Mucosa of stomach (tissue), 1 donor: Measurements from ENCODE around the gene POLE2.

Experiments used
- H3K27me3 ChIP-seq: one replicate; pipeline ENCODE4 v1.7.0; 2013; ENCODE audit warnings: mild to moderate bottlenecking, low read length; ENCODE audit not compliant: control insufficient read depth, insufficient read depth
- H3K36me3 ChIP-seq: one replicate; pipeline ENCODE4 v1.7.0; 2013; ENCODE audit warnings: low read length; ENCODE audit not compliant: control insufficient read depth, insufficient read depth
- H3K4me1 ChIP-seq: one replicate; pipeline ENCODE4 v1.7.0; 2013; ENCODE audit warnings: mild to moderate bottlenecking, low read length; ENCODE audit not compliant: control insufficient read depth, insufficient read depth
- H3K4me3 ChIP-seq: one replicate; pipeline ENCODE4 v1.7.0; 2013; ENCODE audit warnings: low read length
- H3K9ac ChIP-seq: one replicate; pipeline ENCODE4 v1.7.0; 2013; ENCODE audit warnings: mild to moderate bottlenecking, low read length, moderate library complexity
- H3K9me3 ChIP-seq: one replicate; pipeline ENCODE4 v1.7.0; 2013; ENCODE audit warnings: mild to moderate bottlenecking, low read length, moderate library complexity; ENCODE audit not compliant: control insufficient read depth
- donor health status: Pancreatic carcinoma.

POLE2 gene

DNA sequence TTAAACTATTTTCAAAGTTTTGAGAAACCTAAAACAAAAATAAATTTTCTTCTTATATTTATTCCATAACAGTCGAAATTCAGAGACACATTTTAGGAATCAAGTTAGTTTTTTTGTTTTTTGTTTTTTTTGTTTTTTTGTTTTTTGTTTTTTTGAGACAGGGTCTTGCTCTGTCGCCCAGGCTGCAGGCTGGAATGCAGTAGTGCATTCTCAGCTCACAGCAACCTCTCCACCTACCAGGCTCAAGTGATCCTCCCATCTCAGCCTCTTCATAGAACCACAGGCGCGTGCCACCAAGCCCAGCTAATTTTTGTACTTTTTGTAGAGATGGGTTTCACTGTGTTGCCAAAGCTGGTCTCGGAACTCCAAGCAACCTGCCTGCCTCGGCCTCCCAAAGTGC is 34.5 kb downstream of the POLE2 start:
- Histone ChIP-seq H3K4me1 (peaks cover 10% of the 10 kb centered on the region), H3K9ac (no peak overlapping the region), H3K36me3 (no peaks in the 10 kb centered on the region), H3K27me3 (no peaks in the 10 kb centered on the region), H3K4me3 (no peak overlapping the region), H3K9me3 (no peaks in the 10 kb centered on the region)

DNA sequence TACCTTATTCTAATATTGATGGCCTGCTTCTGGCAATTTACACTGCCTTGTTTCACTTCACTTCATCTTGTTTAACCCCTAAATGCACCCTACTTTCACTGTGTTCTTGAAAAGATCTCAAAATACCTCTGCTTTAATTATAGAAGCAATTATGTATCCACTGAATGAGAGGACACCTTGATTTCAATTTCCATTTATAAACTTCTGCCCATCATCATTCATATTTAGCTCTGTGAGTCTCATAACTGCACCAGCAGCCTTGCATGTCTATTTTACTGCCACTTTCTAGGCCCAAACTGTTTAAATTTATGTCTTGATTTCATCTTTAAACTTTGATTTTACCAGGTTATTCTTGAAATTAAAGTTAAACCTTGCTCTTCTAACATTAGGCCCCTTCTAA is 45.9 kb downstream of the POLE2 start:
- Histone ChIP-seq H3K27me3 (no peaks in the 10 kb centered on the region), H3K9me3 (no peaks in the 10 kb centered on the region), H3K9ac (peak overlapping the region; percentile 61), H3K4me1 (peaks cover 34% of the 10 kb centered on the region), H3K36me3 (no peaks in the 10 kb centered on the region), H3K4me3 (no peak overlapping the region)

DNA sequence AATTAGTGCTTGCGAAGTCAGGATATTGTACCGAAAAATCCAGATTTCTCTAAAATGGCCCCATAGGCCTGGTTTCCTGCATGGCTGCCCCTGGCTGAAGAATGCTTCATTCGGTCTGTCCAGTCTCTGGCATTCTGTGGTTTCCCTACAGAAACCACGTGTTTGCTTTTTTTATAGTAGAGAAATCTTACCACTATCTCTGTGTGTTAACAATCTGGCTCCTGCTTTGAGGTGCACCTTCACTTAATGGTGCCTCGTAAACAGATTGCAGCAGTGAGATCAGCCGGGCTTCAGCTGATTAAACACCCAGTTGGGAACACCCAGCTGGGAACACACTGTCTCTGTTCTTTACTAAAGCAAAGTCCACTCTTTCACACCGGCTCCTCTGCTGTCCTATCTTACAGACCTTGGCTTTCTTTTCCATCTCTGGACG is 46.3 kb downstream of the POLE2 start:
- Histone ChIP-seq H3K4me3 (no peak overlapping the region), H3K36me3 (no peaks in the 10 kb centered on the region), H3K4me1 (peaks cover 38% of the 10 kb centered on the region), H3K9me3 (no peaks in the 10 kb centered on the region), H3K27me3 (no peaks in the 10 kb centered on the region), H3K9ac (peak overlapping the region; percentile 61)

DNA sequence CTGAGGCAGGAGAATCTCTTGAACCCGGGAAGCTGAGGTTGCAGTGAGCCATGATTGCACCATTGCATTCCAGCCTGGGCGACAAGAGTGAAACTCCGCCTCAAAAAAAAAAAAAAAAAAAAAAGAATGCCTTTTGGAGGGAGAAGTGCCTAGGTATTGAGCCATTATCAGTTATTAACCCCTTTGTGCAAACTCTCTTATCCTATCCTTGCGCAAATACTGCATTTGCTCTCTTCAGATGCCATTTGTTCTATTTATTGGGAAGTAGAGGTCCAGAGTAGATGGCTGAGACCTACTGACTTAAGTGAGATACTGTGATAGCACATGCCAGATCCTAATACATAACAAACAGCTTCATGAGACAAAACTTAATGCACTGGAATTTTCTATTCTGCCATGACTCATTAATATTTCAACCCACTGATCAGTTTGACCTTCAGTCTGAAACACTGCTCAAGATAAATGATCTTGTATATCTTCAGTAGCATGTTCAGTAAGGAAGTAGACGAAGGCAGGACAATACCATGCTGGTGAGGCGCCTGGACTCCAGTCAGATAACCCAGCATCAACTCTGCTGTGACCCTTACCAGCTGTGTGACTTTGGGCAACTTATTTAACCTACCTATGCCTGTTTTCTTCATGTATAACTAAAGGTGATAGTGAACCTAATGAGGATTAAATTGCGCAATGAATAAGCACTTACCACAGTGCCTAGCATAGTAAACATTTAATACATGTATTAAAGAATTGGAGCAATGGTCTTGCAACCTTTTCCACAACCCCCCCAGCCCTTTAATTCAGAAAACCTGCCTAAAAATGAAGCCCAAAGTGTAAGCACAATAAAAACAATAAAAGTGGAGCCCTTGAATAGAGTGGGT is 47.2 kb downstream of the POLE2 start:
- no peaks in the 10 kb centered on the region for H3K9me3 ChIP-seq
- H3K9ac ChIP-seq, result no peak overlapping the region
- H3K4me3 ChIP-seq, result no peak overlapping the region
- H3K36me3 ChIP-seq, result no peaks in the 10 kb centered on the region
- H3K4me1 ChIP-seq, result peaks cover 48% of the 10 kb centered on the region
- H3K27me3 ChIP-seq, result no peaks in the 10 kb centered on the region

DNA sequence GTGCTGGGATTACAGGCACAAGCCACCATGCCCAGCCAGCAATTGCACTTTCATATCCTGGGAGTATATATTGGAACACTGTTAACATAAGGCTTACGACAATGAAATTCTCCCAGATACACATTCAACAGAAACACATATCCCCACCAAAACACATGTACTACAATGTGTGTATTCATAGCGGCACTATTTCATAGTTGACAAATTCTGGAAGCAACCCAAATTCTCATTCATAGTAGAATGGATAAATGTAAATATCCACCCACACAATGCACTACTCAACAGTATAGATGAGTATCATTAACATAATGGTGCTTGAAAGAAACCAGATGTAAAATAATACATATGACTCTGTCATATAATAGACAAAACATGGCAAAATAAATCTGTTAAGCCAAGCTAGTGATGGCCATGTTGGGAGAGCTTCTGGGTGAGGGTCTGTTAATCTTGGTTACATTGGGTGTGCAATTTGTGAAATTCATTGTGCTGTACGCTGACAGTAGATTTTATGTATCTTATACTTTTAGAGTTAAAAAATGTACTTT is 50.4 kb downstream of the POLE2 start:
- no peak overlapping the region for H3K4me3 ChIP-seq
- H3K9ac ChIP-seq, result no peak overlapping the region
- H3K36me3 ChIP-seq, result no peaks in the 10 kb centered on the region
- H3K4me1 ChIP-seq, result peaks cover 46% of the 10 kb centered on the region
- H3K9me3 ChIP-seq, result no peaks in the 10 kb centered on the region
- no peaks in the 10 kb centered on the region for H3K27me3 ChIP-seq

DNA sequence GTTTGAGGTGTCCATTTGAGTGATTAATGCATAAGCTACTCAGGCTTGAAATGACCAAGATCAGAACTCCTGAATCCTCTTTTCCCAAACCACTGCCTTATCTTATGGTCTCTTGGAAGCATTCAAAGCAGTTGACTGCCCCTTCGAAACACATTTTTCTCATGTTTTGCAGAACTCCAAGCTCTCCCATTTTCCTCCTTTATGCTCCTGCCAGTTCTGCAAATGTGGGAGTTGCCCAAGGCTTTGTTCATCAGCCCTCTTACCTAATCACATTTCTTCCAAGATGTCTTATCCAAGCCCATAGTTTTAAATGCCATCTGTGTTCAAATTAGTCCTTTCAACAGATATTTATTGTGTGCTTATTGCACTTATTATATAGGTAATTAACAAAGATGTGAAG is 51.1 kb downstream of the POLE2 start:
- Histone ChIP-seq H3K4me1 (peaks cover 39% of the 10 kb centered on the region), H3K36me3 (no peaks in the 10 kb centered on the region), H3K9ac (no peak overlapping the region), H3K9me3 (no peaks in the 10 kb centered on the region), H3K4me3 (no peak overlapping the region), H3K27me3 (no peaks in the 10 kb centered on the region)

DNA sequence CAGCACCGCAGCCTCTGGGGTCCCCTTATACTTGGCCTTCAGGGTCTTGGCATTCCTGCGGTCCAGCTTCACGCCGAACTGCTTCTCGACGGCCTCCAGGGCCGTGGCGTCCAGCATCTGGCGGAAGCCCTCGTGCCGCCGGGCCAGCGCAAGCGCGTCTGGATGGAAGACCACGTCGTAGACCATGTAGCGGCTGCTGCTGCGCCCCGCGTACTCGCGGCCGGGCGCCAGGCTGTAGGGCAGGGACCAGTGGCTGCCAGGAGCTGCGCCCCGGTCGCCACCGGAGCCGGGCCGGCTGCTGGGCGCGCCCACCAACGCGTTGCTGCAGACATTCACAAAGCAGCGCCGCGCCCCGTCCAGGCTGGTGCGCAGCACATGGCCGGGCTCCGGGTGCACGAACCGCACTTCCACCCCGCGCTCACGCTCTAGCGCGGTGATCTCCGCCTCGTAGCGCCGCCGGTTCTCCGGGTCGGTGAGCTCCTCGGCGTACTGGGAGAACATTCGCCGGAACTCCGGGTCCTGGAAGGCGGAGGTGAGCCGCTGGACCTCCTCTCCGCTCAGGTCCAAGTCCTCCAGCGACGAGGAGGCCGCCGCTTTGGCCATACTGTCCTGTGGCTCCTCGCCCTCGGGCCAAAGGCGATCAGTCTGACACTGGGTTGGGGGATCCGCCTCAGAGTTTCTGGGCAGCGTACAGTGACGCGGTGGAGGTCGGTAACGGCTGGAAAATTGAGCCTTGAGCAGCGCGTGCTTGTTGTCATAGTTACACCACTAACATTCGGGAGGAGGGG is 53.3 kb downstream of the POLE2 start, which contains the start of gene DNAAF2:
Gene DNAAF2 (minus strand): TSS at position 698 of the 788 bp plus-strand sequence. CDS start 95 bp downstream, at position 603.
- Histone ChIP-seq H3K4me1 (peaks cover 20% of the 10 kb centered on the region), H3K4me3 (peak within 1 kb of the TSS; percentile 94), H3K27me3 (no peaks in the 10 kb centered on the region), H3K36me3 (no peaks in the 10 kb centered on the region), H3K9me3 (no peaks in the 10 kb centered on the region), H3K9ac (peak within 1 kb of the TSS; percentile 90)

DNA sequence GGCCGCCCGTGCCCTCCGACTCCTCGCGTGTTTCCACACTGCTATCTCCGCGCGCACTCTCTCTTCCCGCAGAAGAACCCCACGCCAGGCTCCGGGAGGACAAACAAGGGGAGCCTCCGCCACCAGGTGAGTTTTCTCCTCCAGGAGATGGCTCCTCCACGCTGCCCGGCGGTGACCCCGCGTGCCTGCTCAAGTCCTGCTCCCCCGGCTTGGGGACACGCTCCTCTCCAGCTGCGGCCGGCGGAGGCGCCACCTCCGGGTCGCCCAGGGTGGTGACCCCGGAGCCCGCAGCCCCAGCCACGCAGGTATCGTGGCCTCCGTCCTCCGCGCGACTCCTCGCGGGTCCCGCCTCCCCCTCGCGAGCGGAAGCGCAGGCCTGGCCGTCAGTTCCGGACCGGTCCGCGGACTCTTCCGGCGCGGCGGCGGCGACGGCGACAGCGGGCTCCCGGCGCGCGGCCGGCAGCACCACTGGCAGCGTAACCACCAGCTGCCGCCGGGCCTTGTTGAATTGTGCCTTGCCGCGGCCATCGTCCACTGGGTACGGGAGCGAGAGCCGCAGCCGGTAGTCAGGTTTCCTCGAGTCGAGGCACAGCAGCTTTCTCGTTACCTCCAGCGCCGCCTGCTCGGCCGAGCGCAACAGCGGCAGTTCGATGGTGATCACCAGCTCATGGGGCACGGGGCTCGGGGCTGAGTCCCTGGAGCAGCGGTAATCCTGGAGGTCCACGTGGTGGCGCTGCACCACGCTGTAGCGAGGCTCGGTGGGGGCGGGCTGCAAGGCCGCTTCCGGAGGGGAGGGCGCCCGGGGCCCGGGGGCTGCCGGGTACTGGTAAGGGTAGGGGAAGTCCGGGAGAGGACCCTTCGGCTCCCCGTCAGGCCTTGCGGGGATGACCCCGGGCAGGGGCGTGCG is 54.1 kb downstream of the POLE2 start:
- no peaks in the 10 kb centered on the region for H3K9me3 ChIP-seq
- H3K4me3 ChIP-seq, result peak overlapping the region; percentile 94
- peaks cover 20% of the 10 kb centered on the region for H3K4me1 ChIP-seq
- peak overlapping the region; percentile 90 for H3K9ac ChIP-seq
- H3K36me3 ChIP-seq, result no peaks in the 10 kb centered on the region
- no peaks in the 10 kb centered on the region for H3K27me3 ChIP-seq

DNA sequence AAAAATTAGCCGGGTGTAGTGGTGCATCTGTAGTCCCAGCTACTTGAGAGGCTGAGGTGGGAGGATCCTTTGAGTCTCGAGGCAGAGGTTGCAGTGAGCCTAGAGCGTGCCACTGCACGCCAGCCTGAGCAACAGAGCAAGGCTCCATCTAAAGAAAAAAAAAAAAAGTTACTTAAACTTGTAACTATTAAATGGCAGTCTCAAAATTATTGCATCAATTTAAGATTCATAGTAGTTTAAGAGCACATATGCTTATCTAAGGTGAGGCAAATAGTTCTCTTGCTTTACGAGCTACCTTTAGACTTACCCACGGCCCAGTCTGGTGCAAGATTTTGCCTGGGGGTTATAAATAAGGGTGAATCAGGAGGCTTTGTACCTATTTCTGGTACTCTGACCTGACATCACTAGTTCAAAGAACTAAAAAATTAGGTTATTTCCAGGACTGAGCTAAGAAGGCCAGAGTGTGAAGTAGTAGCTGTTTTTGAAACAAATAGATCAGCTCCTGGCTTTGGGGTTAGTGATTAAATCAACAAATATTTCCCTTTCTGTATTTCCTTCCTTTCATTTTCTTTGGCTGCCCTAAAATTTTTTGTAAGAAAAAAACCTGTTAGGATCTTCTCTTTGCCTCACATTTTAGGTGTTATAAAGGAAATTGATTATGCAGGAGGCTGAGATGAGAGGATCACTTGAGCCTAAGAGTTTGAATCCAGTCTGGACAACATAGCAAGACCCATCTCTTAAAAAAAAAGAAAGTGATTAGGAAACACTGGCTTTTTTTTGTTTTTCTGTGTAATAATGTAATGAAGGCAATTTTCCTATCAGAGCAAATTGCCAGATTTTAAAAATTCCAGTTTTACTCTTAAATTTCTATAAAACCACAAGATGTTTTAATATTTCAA is 63.8 kb downstream of the POLE2 start:
- Histone ChIP-seq H3K4me3 (no peak overlapping the region), H3K4me1 (peaks cover 6% of the 10 kb centered on the region), H3K36me3 (no peaks in the 10 kb centered on the region), H3K9ac (no peak overlapping the region), H3K9me3 (no peaks in the 10 kb centered on the region), H3K27me3 (no peaks in the 10 kb centered on the region)

DNA sequence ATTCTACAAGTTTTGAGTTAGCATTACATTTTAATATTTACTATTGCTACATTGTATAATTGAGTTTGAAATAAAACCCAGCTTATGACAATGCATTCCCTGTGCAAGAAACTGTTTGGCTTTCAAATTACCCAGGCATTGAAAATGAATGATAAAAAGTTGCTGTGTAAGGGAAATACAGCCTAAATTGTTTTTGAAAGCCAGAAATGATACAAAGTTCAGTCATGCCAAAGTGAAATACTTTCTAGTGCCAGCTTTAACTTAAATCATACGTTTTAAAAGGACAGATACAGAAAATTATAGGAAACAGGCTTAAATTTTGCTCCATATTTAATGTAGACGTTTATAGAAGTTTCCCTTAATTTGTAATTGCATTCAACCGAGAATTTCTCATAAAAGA is 64.6 kb downstream of the POLE2 start:
- Histone ChIP-seq H3K27me3 (no peaks in the 10 kb centered on the region), H3K4me1 (peaks cover 6% of the 10 kb centered on the region), H3K36me3 (no peaks in the 10 kb centered on the region), H3K4me3 (no peak overlapping the region), H3K9me3 (no peaks in the 10 kb centered on the region), H3K9ac (no peak overlapping the region)
